Glutamatergic neuron (in vitro differentiated cells): ENCODE results near the gene CRTC3. TPM values are rescaled to one million over a fixed set of nuclear protein-coding genes. Genes with fewer than 3 reads are reported as not detected.

Experiments
- DNase-seq: peaks from one replicate; pipeline ENCODE4 v3.0.0; 2022
- H3K27ac Mint-ChIP-seq: one replicate; pipeline ENCODE4 v1.8.0; 2020; ENCODE audit warnings: mild to moderate bottlenecking, mixed read lengths, inconsistent platforms; ENCODE audit not compliant: unreplicated experiment
- H3K27me3 Mint-ChIP-seq: one replicate; pipeline ENCODE4 v1.8.0; 2020; ENCODE audit warnings: mild to moderate bottlenecking, moderate library complexity, mixed read lengths, inconsistent platforms; ENCODE audit not compliant: unreplicated experiment
- H3K36me3 Mint-ChIP-seq: one replicate; pipeline ENCODE4 v1.8.0; 2020; ENCODE audit warnings: mild to moderate bottlenecking, mixed read lengths, inconsistent platforms; ENCODE audit not compliant: unreplicated experiment
- H3K4me1 Mint-ChIP-seq: one replicate; pipeline ENCODE4 v1.8.0; 2020; ENCODE audit warnings: mild to moderate bottlenecking, low read depth, mixed read lengths, inconsistent platforms; ENCODE audit not compliant: unreplicated experiment
- H3K4me3 Mint-ChIP-seq: one replicate; pipeline ENCODE4 v1.8.0; 2020; ENCODE audit warnings: mild to moderate bottlenecking, mixed read lengths, inconsistent platforms; ENCODE audit not compliant: unreplicated experiment
- H3K9me3 Mint-ChIP-seq: one replicate; pipeline ENCODE4 v1.8.0; 2020; ENCODE audit warnings: mild to moderate bottlenecking, moderate library complexity, mixed read lengths, inconsistent platforms; ENCODE audit not compliant: unreplicated experiment
- CTCF ChIP-seq: fragments of 200-600 bp; sonication (generic); IDR thresholded peaks from one replicate; pipeline ENCODE4 v1.5.0; 2021; ENCODE audit not compliant: partially characterized antibody, unreplicated experiment
- total RNA-seq: library from RNA; stranded (reverse); fragmentation: NEBNext Ultra II Directional; extraction: Animal tissue kit (Norgen Biotek cat#: 25700); gene quantifications from one replicate; pipeline ENCODE4 v1.2.1, GENCODE V29; 2021; ENCODE audit not compliant: unreplicated experiment

Gene CRTC3
- total RNA-seq, 1 donor from 2014 or later: 50.1 TPM

- Mint-ChIP-seq H3K27me3 (no peaks in the 10 kb centered on the region), H3K36me3 (peaks cover 4% of the 10 kb centered on the region), H3K4me3 (no peak overlapping the region), H3K9me3 (no peaks in the 10 kb centered on the region), H3K4me1 (peaks cover 2% of the 10 kb centered on the region), H3K27ac (no peak overlapping the region)
- TF ChIP-seq CTCF: no peak
- no peak for DNase-seq
Measured at GRCh38 chr15:90620379-90621067, 90.8 kb downstream of the CRTC3 start.

GRCh38 chr15:90623854-90624253 lies 94.1 kb downstream of the CRTC3 start:
- Mint-ChIP-seq H3K27me3 (no peaks in the 10 kb centered on the region), H3K4me1 (peaks cover 8% of the 10 kb centered on the region), H3K4me3 (no peak overlapping the region), H3K9me3 (no peaks in the 10 kb centered on the region), H3K36me3 (peaks cover 4% of the 10 kb centered on the region), H3K27ac (no peak overlapping the region)
- no peak for TF ChIP-seq CTCF
- DNase-seq: no peak

GRCh38 chr15:90624278-90624981 lies 94.7 kb downstream of the CRTC3 start:
- peaks cover 8% of the 10 kb centered on the region for H3K36me3 Mint-ChIP-seq
- TF ChIP-seq CTCF: no peak
- H3K4me3 Mint-ChIP-seq: no peak overlapping the region
- H3K9me3 Mint-ChIP-seq: peaks cover 4% of the 10 kb centered on the region
- DNase-seq: no peak
- peak overlapping the region; percentile 3 for H3K27ac Mint-ChIP-seq
- H3K4me1 Mint-ChIP-seq: peaks cover 14% of the 10 kb centered on the region
- peaks cover 4% of the 10 kb centered on the region for H3K27me3 Mint-ChIP-seq

GRCh38 chr15:90625037-90625436 lies 95.3 kb downstream of the CRTC3 start:
- H3K27me3 Mint-ChIP-seq: peaks cover 4% of the 10 kb centered on the region
- no peak for DNase-seq
- H3K4me1 Mint-ChIP-seq: peaks cover 16% of the 10 kb centered on the region
- no peak for TF ChIP-seq CTCF
- peak overlapping the region; percentile 3 for H3K27ac Mint-ChIP-seq
- H3K36me3 Mint-ChIP-seq: peaks cover 9% of the 10 kb centered on the region
- H3K4me3 Mint-ChIP-seq: no peak overlapping the region
- H3K9me3 Mint-ChIP-seq: peaks cover 4% of the 10 kb centered on the region

GRCh38 chr15:90629217-90629616 lies 99.5 kb downstream of the CRTC3 start:
- no peak for TF ChIP-seq CTCF
- peaks cover 4% of the 10 kb centered on the region for H3K9me3 Mint-ChIP-seq
- peaks cover 16% of the 10 kb centered on the region for H3K4me1 Mint-ChIP-seq
- H3K36me3 Mint-ChIP-seq: peaks cover 5% of the 10 kb centered on the region
- no peak for DNase-seq
- peak overlapping the region; percentile 45 for H3K4me3 Mint-ChIP-seq
- peaks cover 4% of the 10 kb centered on the region for H3K27me3 Mint-ChIP-seq
- peak overlapping the region; percentile 86 for H3K27ac Mint-ChIP-seq
